Naive thymus-derived CD4-positive, alpha-beta T cell (primary cell): ENCODE measurements around the gene UQCC5. TPM values are rescaled to one million over a fixed set of nuclear protein-coding genes. Genes with fewer than 3 reads are reported as not detected.

Experiments
- ATAC-seq: fragments of 150-1000 bp; cut with Tn5 transposase; 2 replicates; pipeline ENCODE4 v1.10.0; 2021; ENCODE audit warnings: mild to moderate bottlenecking, moderate library complexity
- CTCF ChIA-PET: fragments of 350-600 bp; sonication (Branson Sonifier 250); formaldehyde crosslinking; loops from one replicate; lab custom pipeline; 2021; ENCODE audit warnings: antibody characterized with exemption; lab: Charles Lee
- POLR2A ChIA-PET: fragments of 350-600 bp; sonication (Branson Sonifier 250); formaldehyde crosslinking; loops from one replicate; lab custom pipeline; 2021; ENCODE audit warnings: antibody characterized with exemption, inconsistent platforms; lab: Charles Lee
- DNase-seq, 9 donors: peaks; one replicate each; pipeline versions ENCODE4 v3.0.0 to v3.0.0-alpha.2; 2020 to 2022; ENCODE audit warnings: mixed read lengths in 1 of 9
- H3K27ac ChIP-seq: one replicate; pipeline ENCODE4 v1.7.0; 2013; ENCODE audit warnings: mild to moderate bottlenecking, low read depth, low read length, moderate library complexity
- H3K27me3 ChIP-seq, 2 donors: one replicate each; pipeline ENCODE4 v1.7.0; 2013; ENCODE audit warnings: low read length in 2 of 2, mild to moderate bottlenecking in 2 of 2, moderate library complexity in 2 of 2; ENCODE audit not compliant: control insufficient read depth in 2 of 2, insufficient read depth in 2 of 2
- H3K36me3 ChIP-seq, 3 experiments: 1 replicate in 2 of 3; 2 replicates in 1 of 3; pipeline ENCODE4 v1.7.0; 2013; ENCODE audit warnings: low read length in 3 of 3, mild to moderate bottlenecking in 3 of 3, moderate library complexity in 1 of 3; ENCODE audit not compliant: insufficient read depth in 3 of 3, control insufficient read depth in 2 of 3
- H3K4me1 ChIP-seq, 2 donors: one replicate each; pipeline ENCODE4 v1.7.0; 2013; ENCODE audit warnings: low read length in 2 of 2, mild to moderate bottlenecking in 2 of 2, moderate library complexity in 1 of 2; ENCODE audit not compliant: control insufficient read depth in 2 of 2, insufficient read depth in 2 of 2
- H3K4me3 ChIP-seq: 2 replicates; pipeline ENCODE4 v1.7.0; 2013; ENCODE audit warnings: mild to moderate bottlenecking, low read length
- H3K9me3 ChIP-seq, 3 experiments: 1 replicate in 2 of 3; 2 replicates in 1 of 3; pipeline ENCODE4 v1.7.0; 2013; ENCODE audit warnings: low read length in 3 of 3; ENCODE audit not compliant: control insufficient read depth in 2 of 3
- H3K27ac Mint-ChIP-seq, 9 donors: one replicate each; pipeline ENCODE4 v1.8.0; 2020 to 2022; ENCODE audit warnings: mixed read lengths in 9 of 9, mild to moderate bottlenecking in 8 of 9, moderate library complexity in 5 of 9, inconsistent platforms in 2 of 9
- H3K27me3 Mint-ChIP-seq, 5 donors: one replicate each; pipeline ENCODE4 v1.8.0; 2021 to 2022; ENCODE audit warnings: mixed read lengths in 5 of 5, mild to moderate bottlenecking in 1 of 5
- H3K36me3 Mint-ChIP-seq, 5 donors: one replicate each; pipeline ENCODE4 v1.8.0; 2020 to 2022; ENCODE audit warnings: mixed read lengths in 5 of 5, mild to moderate bottlenecking in 3 of 5, inconsistent platforms in 1 of 5
- H3K4me1 Mint-ChIP-seq, 7 donors: one replicate each; pipeline ENCODE4 v1.8.0; 2020 to 2022; ENCODE audit warnings: mixed read lengths in 7 of 7, mild to moderate bottlenecking in 3 of 7, inconsistent platforms in 1 of 7
- H3K4me3 Mint-ChIP-seq, 10 donors: one replicate each; pipeline ENCODE4 v1.8.0; 2020 to 2022; ENCODE audit warnings: mild to moderate bottlenecking in 10 of 10, mixed read lengths in 10 of 10, moderate library complexity in 6 of 10, inconsistent platforms in 2 of 10
- H3K9me3 Mint-ChIP-seq, 11 donors: one replicate each; pipeline ENCODE4 v1.8.0; 2020 to 2022; ENCODE audit warnings: mixed read lengths in 11 of 11, mild to moderate bottlenecking in 4 of 11, inconsistent platforms in 1 of 11, moderate library complexity in 1 of 11
- intact Hi-C, 2 donors: fragments of 100-400 bp; cut with micrococcal nuclease; formaldehyde crosslinking; loops; one replicate each; pipeline ENCODE4 v1.15.1; 2023
- polyA plus RNA-seq, 2 donors: library from polyadenylated mRNA; unstranded; fragments of 300-500 nt; fragmentation: Illumina TruSeq; gene quantifications; one replicate each; pipeline ENCODE4 v1.2.3, GENCODE V29; 2021
- total RNA-seq, 6 experiments: library from RNA in 5 of 6; stranded (reverse) in 5 of 6; gene quantifications; 1 replicate in 5 of 6; 2 replicates in 1 of 6; pipeline ENCODE4 v1.2.3 and lab custom pipeline; 2021 to 2026

UQCC5 gene
- total and polyA plus RNA-seq, 7 experiments from 2014 or later: 5.4 to 28.2 (median 11.7) TPM

DNA sequence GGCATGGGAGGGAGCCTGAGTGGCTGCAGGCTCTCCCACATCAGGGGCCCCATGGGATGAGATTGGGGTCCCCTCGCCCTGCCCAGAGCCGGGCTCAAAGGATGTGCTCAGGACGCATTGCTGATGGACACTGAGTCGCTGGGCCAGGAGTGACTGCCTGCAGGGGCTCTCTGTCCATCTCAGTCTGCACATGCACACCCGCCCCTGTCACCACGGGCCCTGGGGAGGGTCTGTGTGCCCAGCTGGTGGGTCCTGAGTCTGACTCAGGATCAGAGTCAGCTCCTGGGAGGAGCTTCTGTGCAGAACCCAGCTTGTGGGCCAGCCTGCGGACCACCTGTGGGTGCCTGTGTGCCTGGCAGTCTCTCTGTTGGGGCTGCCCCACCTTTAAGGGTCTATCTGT lies 23.1 kb upstream of the UQCC5 start:
- H3K27me3 ChIP-seq: no peaks in the 10 kb centered on the region
- no peak overlapping the region for H3K4me3 Mint-ChIP-seq
- POLR2A ChIA-PET: no interaction called here

DNA sequence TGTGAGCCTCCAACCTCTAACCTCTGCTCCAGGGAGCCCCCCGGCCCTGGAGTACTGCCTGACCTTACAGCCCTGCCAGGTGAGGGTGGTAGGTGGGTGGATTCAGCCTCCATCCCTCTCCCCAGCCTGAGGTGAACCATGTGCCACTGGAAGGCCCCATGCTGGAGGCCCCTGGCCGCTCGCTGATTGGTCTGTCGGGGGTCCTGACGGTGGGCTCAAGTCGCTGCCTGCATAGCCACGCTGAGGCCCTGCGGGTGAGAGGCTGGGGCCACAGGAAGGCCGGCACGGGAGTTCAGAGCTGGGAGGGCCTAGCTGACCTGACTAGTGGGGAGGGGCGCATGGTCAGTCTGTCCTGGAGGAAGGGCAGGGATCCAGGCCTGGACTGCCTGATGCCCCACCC lies 21.8 kb upstream of the UQCC5 start:
- intact Hi-C loops: no loop called here
- Mint-ChIP-seq H3K27ac (no peak overlapping the region), H3K4me3 (no peak overlapping the region), H3K27me3 (no peaks in the 10 kb centered on the region), H3K4me1 (peaks cover 0 to 2% (median 0%) of the 10 kb centered on the region in 7 donors), H3K36me3 (no peaks in the 10 kb centered on the region), H3K9me3 (peaks cover 0 to 1% (median 0%) of the 10 kb centered on the region in 11 donors)
- H3K36me3 ChIP-seq: no peaks in the 10 kb centered on the region
- H3K27ac ChIP-seq: no peak overlapping the region
- POLR2A ChIA-PET: no interaction called here
- DNase-seq (no peak), ATAC-seq (no peak)
- no peaks in the 10 kb centered on the region for H3K9me3 ChIP-seq
- H3K27me3 ChIP-seq: no peaks in the 10 kb centered on the region
- CTCF ChIA-PET: no interaction called here
- H3K4me3 ChIP-seq: no peak overlapping the region
- H3K4me1 ChIP-seq: no peaks in the 10 kb centered on the region

More for the DNA sequence above, 23.1 kb upstream of the UQCC5 start:
- H3K4me3 ChIP-seq: no peak overlapping the region
- no peaks in the 10 kb centered on the region for H3K36me3 ChIP-seq
- ATAC-seq (no peak), DNase-seq (no peak)
- Mint-ChIP-seq H3K9me3 (peaks cover 0 to 1% (median 0%) of the 10 kb centered on the region in 11 donors), H3K27ac (no peak overlapping the region), H3K36me3 (no peaks in the 10 kb centered on the region), H3K4me1 (no peaks in the 10 kb centered on the region), H3K27me3 (no peaks in the 10 kb centered on the region)
- intact Hi-C loops: no loop called here
- CTCF ChIA-PET: no interaction called here
- H3K4me1 ChIP-seq: no peaks in the 10 kb centered on the region
- H3K27ac ChIP-seq: no peak overlapping the region
- H3K9me3 ChIP-seq: no peaks in the 10 kb centered on the region

DNA sequence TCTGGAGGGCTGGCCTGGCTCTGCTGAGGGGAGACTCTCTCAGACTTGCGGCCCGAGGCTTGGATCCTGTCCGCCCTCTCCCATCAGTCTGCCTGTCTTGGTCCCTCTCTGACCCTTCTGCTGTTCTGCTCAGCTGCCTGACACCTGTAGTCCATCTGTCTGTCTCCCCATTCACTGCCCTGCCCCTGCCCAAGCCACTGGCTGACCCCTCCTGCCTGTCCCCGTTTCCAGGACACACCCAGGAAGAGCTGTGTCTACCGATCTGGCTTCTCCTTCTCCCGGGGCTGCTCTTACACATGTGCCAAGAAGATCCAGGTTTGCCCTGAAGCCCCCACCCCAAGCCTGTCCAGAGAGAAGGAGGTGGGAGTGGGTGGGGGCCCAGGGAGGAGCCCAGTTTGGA lies 21.2 kb upstream of the UQCC5 start:
- Histone ChIP-seq H3K36me3 (no peaks in the 10 kb centered on the region), H3K9me3 (no peaks in the 10 kb centered on the region), H3K4me3 (no peak overlapping the region), H3K27ac (no peak overlapping the region), H3K4me1 (no peaks in the 10 kb centered on the region), H3K27me3 (no peaks in the 10 kb centered on the region)
- peaks cover 0 to 1% (median 0%) of the 10 kb centered on the region in 11 donors for H3K9me3 Mint-ChIP-seq
- H3K27ac Mint-ChIP-seq: no peak overlapping the region
- ATAC-seq: no peak
- intact Hi-C loops: no loop called here
- ChIA-PET POLR2A (no interaction called here), CTCF (no interaction called here)
- no peaks in the 10 kb centered on the region for H3K36me3 Mint-ChIP-seq
- no peak for DNase-seq
- H3K4me1 Mint-ChIP-seq: peaks cover 0 to 2% (median 0%) of the 10 kb centered on the region in 7 donors
- H3K4me3 Mint-ChIP-seq: no peak overlapping the region
- no peaks in the 10 kb centered on the region for H3K27me3 Mint-ChIP-seq

DNA sequence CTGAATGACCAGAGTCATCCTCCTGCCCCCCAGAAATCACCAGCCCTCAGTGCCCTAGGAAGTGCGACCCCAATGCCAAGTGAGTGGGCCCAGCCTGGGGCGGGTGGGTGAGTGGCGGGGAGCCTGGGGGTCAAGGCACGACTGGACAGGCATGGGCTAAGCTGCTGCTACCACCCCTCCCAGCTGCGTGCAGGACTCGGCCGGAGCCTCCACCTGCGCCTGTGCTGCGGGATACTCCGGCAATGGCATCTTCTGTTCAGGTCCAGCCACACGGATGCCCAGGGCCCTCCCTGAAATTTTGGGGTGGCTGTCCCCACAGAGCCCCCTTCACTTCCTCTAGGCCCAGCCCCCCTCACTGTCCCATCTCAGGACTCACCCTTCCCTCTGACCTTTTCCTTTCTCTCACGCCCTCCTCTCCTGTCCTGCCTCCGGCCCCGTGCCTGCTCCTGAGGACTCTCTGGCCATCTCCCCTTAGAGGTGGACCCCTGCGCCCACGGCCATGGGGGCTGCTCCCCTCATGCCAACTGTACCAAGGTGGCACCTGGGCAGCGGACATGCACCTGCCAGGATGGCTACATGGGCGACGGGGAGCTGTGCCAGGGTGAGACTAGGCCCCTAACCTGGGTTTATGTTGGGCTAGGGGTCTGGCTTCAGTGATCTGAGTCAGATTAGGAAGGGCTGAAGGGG lies 19.8 kb upstream of the UQCC5 start:
- Histone ChIP-seq H3K36me3 (no peaks in the 10 kb centered on the region), H3K9me3 (no peaks in the 10 kb centered on the region), H3K27ac (no peak overlapping the region), H3K27me3 (no peaks in the 10 kb centered on the region), H3K4me1 (no peaks in the 10 kb centered on the region), H3K4me3 (no peak overlapping the region)
- H3K9me3 Mint-ChIP-seq: peaks cover 0 to 1% (median 0%) of the 10 kb centered on the region in 11 donors
- no peaks in the 10 kb centered on the region for H3K27me3 Mint-ChIP-seq
- ChIA-PET POLR2A (no interaction called here), CTCF (no interaction called here)
- intact Hi-C loops: no loop called here
- H3K36me3 Mint-ChIP-seq: no peaks in the 10 kb centered on the region
- peak overlapping the region in 1 of 9 donors; percentile 46 for H3K27ac Mint-ChIP-seq
- DNase-seq: no peak
- no peak for ATAC-seq
- peaks cover 0 to 2% (median 0%) of the 10 kb centered on the region in 7 donors for H3K4me1 Mint-ChIP-seq
- H3K4me3 Mint-ChIP-seq: no peak overlapping the region

DNA sequence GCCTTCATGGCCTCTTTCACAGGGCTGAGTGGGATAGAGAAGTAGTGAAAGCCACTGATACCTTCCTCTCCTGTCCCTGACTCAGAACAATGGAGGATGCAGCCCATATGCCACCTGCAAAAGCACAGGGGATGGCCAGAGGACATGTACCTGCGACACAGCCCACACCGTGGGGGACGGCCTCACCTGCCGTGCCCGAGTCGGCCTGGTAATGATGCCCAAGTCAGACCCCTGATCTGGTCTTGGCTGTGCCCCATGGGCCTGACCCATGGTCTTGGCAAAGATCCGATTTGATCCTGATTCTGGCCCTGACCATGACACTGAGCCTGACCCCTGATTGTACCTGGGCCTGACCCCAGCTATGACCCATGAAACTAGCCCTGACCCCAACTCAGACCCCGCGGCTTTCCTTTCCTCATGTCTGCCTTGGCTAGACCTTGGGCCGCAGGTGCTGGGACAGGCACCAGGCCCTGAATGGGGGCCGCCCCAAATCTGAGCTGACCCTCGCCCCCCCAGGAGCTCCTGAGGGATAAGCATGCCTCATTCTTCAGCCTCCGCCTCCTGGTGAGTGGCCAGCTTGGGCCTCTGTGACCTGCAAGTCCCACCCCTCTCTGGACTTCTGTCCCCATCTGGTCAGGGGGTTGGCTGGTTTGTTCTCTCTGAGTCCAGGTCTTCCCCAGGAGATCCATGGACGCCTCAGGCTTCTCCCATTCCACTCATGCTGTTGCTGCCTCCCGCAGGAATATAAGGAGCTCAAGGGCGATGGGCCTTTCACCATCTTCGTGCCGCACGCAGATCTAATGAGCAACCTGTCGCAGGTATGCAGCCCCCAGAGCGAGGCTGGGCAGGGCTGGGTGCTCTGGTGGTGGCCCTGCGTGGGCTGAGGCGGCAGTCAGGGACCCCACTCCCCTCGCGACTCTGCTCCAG lies 18.3 kb upstream of the UQCC5 start:
- Histone ChIP-seq H3K36me3 (no peaks in the 10 kb centered on the region), H3K27me3 (no peaks in the 10 kb centered on the region), H3K9me3 (no peaks in the 10 kb centered on the region), H3K4me1 (no peaks in the 10 kb centered on the region), H3K4me3 (no peak overlapping the region), H3K27ac (no peak overlapping the region)
- DNase-seq (no peak), ATAC-seq (no peak)
- CTCF ChIA-PET: interaction anchor here (1.0 kb wide), 1 partner anchor 18 kb away, joined by 3 read pairs; the partner anchor contains the start of gene UQCC5
- intact Hi-C loops: no loop called here
- Mint-ChIP-seq H3K9me3 (peaks cover 0 to 1% (median 0%) of the 10 kb centered on the region in 11 donors), H3K36me3 (no peaks in the 10 kb centered on the region), H3K4me3 (no peak overlapping the region), H3K27me3 (no peaks in the 10 kb centered on the region), H3K27ac (no peak overlapping the region), H3K4me1 (peaks cover 0 to 2% (median 0%) of the 10 kb centered on the region in 7 donors)
- POLR2A ChIA-PET: no interaction called here

DNA sequence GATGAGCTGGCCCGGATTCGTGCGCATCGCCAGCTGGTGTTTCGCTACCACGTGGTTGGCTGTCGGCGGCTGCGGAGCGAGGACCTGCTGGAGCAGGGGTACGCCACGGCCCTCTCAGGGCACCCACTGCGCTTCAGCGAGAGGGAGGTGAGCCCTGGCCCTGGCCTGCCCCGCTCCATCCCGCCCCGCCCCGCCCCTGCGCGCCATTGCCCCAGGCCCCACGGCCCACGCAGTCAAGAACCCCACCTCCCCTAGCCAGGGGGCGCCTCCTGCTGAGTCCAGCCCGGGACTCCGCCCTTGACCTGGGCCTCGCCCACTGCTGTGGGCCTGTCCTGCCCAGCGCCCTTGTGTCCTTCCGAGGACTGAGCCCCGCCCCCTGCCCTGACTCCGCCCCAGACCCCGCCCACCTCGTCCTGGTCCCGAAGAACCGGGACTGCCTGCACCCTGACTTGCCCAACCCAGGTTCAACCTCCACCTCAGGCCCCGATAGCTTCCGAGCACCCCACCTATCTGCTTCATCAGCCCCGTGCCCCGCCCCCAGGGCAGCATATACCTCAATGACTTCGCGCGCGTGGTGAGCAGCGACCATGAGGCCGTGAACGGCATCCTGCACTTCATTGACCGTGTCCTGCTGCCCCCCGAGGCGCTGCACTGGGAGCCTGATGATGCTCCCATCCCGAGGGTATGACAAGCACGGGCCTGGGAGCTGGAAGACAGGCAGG lies 17.5 kb upstream of the UQCC5 start:
- H3K27ac ChIP-seq: no peak overlapping the region
- H3K4me3 ChIP-seq: no peak overlapping the region
- CTCF ChIA-PET: no interaction called here
- intact Hi-C loops: no loop called here
- no peaks in the 10 kb centered on the region for H3K36me3 ChIP-seq
- H3K27ac Mint-ChIP-seq: no peak overlapping the region
- ATAC-seq: no peak
- no peaks in the 10 kb centered on the region for H3K9me3 ChIP-seq
- H3K27me3 ChIP-seq: no peaks in the 10 kb centered on the region
- peaks cover 0 to 2% (median 0%) of the 10 kb centered on the region in 7 donors for H3K4me1 Mint-ChIP-seq
- no peaks in the 10 kb centered on the region for H3K4me1 ChIP-seq
- DNase-seq: no peak
- H3K4me3 Mint-ChIP-seq: no peak overlapping the region
- peaks cover 0 to 1% (median 0%) of the 10 kb centered on the region in 11 donors for H3K9me3 Mint-ChIP-seq
- POLR2A ChIA-PET: no interaction called here
- no peaks in the 10 kb centered on the region for H3K27me3 Mint-ChIP-seq
- no peaks in the 10 kb centered on the region for H3K36me3 Mint-ChIP-seq
